Endometrial microvascular endothelial cells (primary cell): ENCODE results near the gene NOP9. TPM values are rescaled to one million over a fixed set of nuclear protein-coding genes. Genes with fewer than 3 reads are reported as not detected.

Source experiments
- in situ Hi-C: cut with HindIII; loops from 2 replicates; pipeline ENCODE4 v1.10.0; 2017; ENCODE audit warnings: low sequenced_read_pairs, low pct_unique_long_range_greater_than_20kb; ENCODE audit errors: inconsistent ontology term
- total RNA-seq: library from RNA; depleted of rRNA; stranded (reverse); fragments of >200 nt; gene quantifications from one replicate; pipeline ENCODE4 v1.2.3, GENCODE V29; 2015; ENCODE audit errors: inconsistent ontology term

Gene NOP9
- total RNA-seq, 1 donor from 2014 or later = 28.9 TPM

- in situ Hi-C loops = no loop called here
These were observed 21.9 kb upstream of the NOP9 start for GRCh38 chr14:24277606-24278321.

DNA sequence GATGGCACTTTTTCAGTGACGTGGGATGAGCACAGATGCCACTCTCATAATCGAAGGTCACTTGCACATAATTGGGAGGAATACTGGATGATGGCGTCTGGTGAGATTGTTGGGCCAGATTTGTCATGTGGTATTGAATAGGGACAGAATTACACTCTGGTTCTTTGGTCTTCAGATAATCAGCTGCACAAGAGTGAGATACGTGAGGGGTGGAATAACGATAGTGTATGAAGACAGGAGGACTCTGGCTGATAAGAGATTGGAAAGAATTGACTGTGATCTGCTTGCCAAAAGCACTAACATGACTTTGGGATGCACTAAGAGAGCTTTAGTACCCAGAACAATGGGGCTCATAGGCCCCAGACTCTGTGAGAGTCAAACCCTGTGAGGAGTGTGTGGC lies 21.2 kb upstream of the NOP9 start:
- in situ Hi-C loops = no loop called here

GRCh38 chr14:24279301-24280186 lies 20.1 kb upstream of the NOP9 start:
- in situ Hi-C loops = no loop called here

DNA sequence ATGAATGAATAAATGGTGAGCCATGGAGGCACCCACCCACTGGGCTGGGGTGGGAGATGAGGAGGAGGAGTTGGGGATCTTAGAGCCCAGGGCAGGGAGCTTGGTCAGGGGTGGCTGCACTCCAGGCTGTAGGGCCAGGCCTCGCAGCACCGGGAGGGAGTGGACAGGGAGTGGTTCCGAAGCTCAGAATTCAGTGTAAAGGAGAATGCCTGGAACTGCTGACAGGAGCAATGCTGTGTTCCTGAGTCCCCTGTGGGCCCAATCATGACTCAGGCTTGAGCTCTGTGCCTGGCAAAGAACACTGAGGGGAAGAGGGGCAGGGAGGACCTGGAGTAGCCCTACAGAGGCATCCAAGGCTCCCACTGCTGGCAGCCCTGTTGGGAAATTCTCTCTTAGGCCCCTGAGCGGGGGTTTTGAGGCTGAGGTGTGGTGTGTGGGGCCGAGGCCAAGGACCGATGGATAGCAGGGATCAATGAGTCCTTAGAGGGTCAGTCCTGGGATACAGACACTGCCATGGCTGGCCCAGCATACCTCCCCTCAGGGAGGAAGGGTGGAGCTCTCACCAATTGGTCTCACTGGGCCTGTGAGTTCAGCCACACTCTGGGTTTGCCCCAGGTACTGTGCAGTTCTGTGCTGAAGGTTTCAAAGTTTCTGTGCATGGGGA lies 18.7 kb upstream of the NOP9 start:
- in situ Hi-C loops = no loop called here

GRCh38 chr14:24281636-24282035 lies 18.0 kb upstream of the NOP9 start:
- in situ Hi-C loops = no loop called here

DNA sequence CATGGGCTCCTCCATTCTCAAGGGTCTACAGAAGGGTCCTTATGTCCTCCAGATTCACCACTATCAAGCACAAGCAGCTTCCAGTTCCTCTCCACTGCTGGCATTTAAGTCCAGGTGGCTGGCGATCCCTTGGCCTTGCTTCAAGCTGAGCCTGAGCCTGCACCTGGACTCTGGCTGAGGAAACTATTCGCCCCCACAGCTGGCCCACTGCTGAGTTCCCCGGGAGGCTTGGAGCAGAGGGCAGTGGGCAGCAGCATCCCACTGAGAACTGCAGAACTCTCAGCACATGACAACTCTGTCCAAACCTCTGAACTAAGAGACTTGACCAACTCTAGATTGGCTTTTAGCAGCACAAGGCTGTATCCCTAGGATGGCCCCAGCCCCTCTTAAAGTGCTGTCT lies 16.9 kb upstream of the NOP9 start:
- in situ Hi-C loops = no loop called here

DNA sequence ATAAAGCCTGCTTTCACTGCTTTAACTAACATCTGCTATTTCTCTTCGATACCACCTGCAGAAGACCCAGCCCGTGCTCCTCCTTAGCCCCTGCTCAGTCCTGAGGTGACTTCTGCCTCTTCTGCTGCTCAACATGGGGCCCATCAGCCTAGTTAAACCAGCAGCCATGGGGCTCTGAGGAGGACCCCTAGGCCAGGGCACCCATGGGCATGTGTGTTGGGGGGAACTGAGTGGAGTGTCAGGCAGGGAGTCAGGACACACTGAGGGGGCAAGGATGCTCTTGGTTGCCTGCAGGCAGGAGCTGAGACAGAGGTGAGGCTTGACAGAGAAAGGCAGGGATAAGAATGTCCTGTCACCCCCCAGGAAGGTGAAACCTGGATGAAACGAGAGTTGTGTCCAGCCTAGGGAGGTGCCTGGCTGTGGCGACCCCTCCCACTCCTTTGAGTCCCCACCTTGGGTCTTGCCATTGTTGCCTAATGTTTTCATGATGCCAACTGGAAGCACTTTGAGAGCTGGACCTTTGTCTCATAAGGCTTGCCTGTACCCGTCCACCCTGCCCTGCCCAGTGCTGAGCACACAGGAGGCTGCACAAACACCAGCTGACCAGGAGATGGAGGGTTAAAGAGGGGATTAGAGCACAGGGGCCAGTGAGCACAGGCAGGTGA lies 15.7 kb upstream of the NOP9 start:
- in situ Hi-C loops = no loop called here

- in situ Hi-C loops = no loop called here
These were observed 15.1 kb upstream of the NOP9 start for GRCh38 chr14:24284501-24285035.

DNA sequence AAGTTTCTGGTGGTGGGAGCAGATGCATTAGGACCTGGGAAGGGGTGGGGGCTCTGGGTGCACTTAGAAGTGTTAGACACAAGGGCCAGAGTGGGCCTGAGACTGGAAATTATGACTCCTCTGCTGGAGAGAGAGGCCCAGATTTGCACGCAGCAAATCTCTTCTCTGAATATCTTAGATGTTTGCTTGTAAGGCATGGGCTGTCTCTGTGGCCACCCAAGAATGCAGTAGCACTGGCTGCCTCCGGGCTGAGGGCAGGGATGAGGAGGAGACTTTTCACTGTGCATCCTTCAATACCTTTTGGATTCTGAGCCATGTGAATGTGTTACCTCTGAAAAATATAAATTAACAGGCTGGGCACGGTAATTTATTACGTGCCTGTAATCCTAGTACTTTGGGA lies 14.3 kb upstream of the NOP9 start:
- in situ Hi-C loops = no loop called here

- in situ Hi-C loops = no loop called here
These were observed 12.7 kb upstream of the NOP9 start for GRCh38 chr14:24286996-24287395.

GRCh38 chr14:24289649-24290280 lies 9.9 kb upstream of the NOP9 start:
- in situ Hi-C loops = loop anchor here (10.0 kb wide), 1 partner anchor 85 kb away; the partner anchor contains the start of gene TSSK4

GRCh38 chr14:24290746-24291145 lies 8.9 kb upstream of the NOP9 start:
- in situ Hi-C loops = loop anchor here (10.0 kb wide), 1 partner anchor 86 kb away; the partner anchor contains the start of gene TSSK4

GRCh38 chr14:24291446-24292117 lies 8.1 kb upstream of the NOP9 start:
- in situ Hi-C loops = loop anchor here (10.0 kb wide), 1 partner anchor 87 kb away; the partner anchor contains the start of gene TSSK4

GRCh38 chr14:24292118-24292807 lies 7.4 kb upstream of the NOP9 start:
- in situ Hi-C loops = loop anchor here (10.0 kb wide), 1 partner anchor 87 kb away; the partner anchor contains the start of gene TSSK4

- in situ Hi-C loops = loop anchor here (10.0 kb wide), 1 partner anchor 89 kb away; the partner anchor contains the start of gene TSSK4
These were observed 6.1 kb upstream of the NOP9 start for GRCh38 chr14:24293525-24293924.

- in situ Hi-C loops = loop anchor here (10.0 kb wide), 1 partner anchor 92 kb away; the partner anchor contains the start of gene TSSK4
These were observed 3.1 kb upstream of the NOP9 start for GRCh38 chr14:24296341-24297157.
